HG02798 (cell line): Measurements from ENCODE around the gene PRTN3.
A peak's percentile ranks its signal among the peaks of the same experiment; 100 is the strongest.

Experiments
- ATAC-seq: cut with Tn5 transposase; IDR thresholded peaks from one replicate; pipeline ENCODE4 v1.9.1; 2021; ENCODE audit warnings: mild to moderate bottlenecking; ENCODE audit not compliant: unreplicated experiment, poor library complexity

Gene PRTN3

GRCh38 chr19:840519-841206, at the start of gene PRTN3:
TSS of gene PRTN3 (plus strand) at chr19:840999. CDS start at chr19:841009, 10 bp downstream.
- ATAC-seq, result no peak

- ATAC-seq, result no peak
Measured at GRCh38 chr19:791007-791566, 49.7 kb upstream of the PRTN3 start.

GRCh38 chr19:791567-792305, 49.1 kb upstream of the PRTN3 start:
- ATAC-seq, result no peak

GRCh38 chr19:792306-792885, 48.4 kb upstream of the PRTN3 start:
- no peak for ATAC-seq

- ATAC-seq, result no peak
Measured at GRCh38 chr19:793806-794205, 47.0 kb upstream of the PRTN3 start.

GRCh38 chr19:795073-795611, 45.7 kb upstream of the PRTN3 start:
- no peak for ATAC-seq

GRCh38 chr19:795691-796581, 44.9 kb upstream of the PRTN3 start:
- ATAC-seq, result no peak

GRCh38 chr19:796692-797527, 43.9 kb upstream of the PRTN3 start, which contains the start of gene PTBP1:
TSS of gene PTBP1 (plus strand) at chr19:797452. CDS start at chr19:797498, 46 bp downstream.
- peak; percentile 84 for ATAC-seq

GRCh38 chr19:797528-798414, 43.0 kb upstream of the PRTN3 start:
- ATAC-seq, result peak; percentile 54

GRCh38 chr19:798415-799075, 42.3 kb upstream of the PRTN3 start:
- ATAC-seq, result no peak

- no peak for ATAC-seq
Measured at GRCh38 chr19:799076-799881, 41.5 kb upstream of the PRTN3 start.

GRCh38 chr19:800360-801029, 40.3 kb upstream of the PRTN3 start:
- no peak for ATAC-seq

GRCh38 chr19:801030-801860, 39.6 kb upstream of the PRTN3 start:
- ATAC-seq, result no peak

GRCh38 chr19:801861-802497, 38.8 kb upstream of the PRTN3 start:
- ATAC-seq, result no peak
